ENCODE data around the gene PCDH9. TPM values are rescaled to one million over a fixed set of nuclear protein-coding genes. Genes with fewer than 3 reads are reported as not detected.

PCDH9 gene
- total and polyA plus RNA-seq, 2 of the 4 experiments (the other 2 are of a cell fraction): 2.2 to 10.2 TPM

DNA sequence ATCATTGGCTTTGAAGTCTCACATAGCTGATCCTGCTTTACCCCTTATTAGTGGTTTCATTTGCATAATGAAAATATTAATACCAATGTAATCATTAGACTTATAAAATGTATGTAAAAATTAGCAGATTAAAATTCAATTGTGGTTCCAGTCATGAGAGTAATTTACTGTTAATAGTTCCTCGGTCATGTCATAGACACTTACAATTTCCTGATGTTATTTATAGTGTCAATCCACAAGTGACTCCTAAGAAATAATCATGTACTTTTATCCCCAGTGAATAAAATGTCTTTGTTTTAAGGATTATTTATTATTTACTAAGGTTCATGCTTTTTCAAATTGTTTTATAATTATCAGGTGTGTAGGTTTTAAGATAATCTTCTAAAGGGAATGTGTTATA is 138.5 kb downstream of the PCDH9 start:
- BruUV-seq (replicated peaks): no TSS peak
- POLR2A ChIA-PET (ENCODE audit: unreplicated experiment): no interaction called here
- WGBS, 2 experiments (ENCODE audit: extremely low coverage in 2 of 2, insufficient read length in 1 of 2): no CpG with 5 or more reads among the region's 1 CpG
- in situ Hi-C loops (cut with MboI; ENCODE audit: low sequenced_read_pairs): no loop called here
- no peak overlapping the region for H3K14ac ChIP-seq (replicated peaks; ENCODE audit: low read depth, low read length)
- no peak overlapping the region for H2BK15ac ChIP-seq (ENCODE audit: low read depth, low read length)
- dilution Hi-C loops (cut with HindIII; ENCODE audit: low sequenced_read_pairs, unreplicated experiment): no loop called here
- no peak overlapping the region for H3K4me3 ChIP-seq (ENCODE audit: insufficient read depth, low read depth, low read length)
- intact Hi-C loops (cut with micrococcal nuclease): no loop called here
- no peak overlapping the region for H2AFZ ChIP-seq (replicated peaks; ENCODE audit: low read length, poor library complexity)
- H3K79me1 ChIP-seq (ENCODE audit: low read depth in 1 of 2, low read length in 2 of 2): no peaks in the 10 kb centered on the region
- H2BK20ac ChIP-seq (ENCODE audit: low read depth, low read length): no peak overlapping the region
- CTCF ChIA-PET: no interaction called here
- H4K20me1 ChIP-seq (ENCODE audit: insufficient read depth, low read length): no peaks in the 10 kb centered on the region
- H3K27me3 ChIP-seq (ENCODE audit: control insufficient read depth, insufficient read depth, low read length): no peaks in the 10 kb centered on the region
- no peak overlapping the region for H3K56ac ChIP-seq (ENCODE audit: extremely low read depth, insufficient read depth, low read length)
- H2AK9ac ChIP-seq (replicated peaks; ENCODE audit: low read depth, low read length, poor library complexity): no peak overlapping the region
- H3K18ac ChIP-seq (ENCODE audit: low read depth, low read length): no peak overlapping the region
- no peaks in the 10 kb centered on the region for H3K9me1 ChIP-seq (ENCODE audit: insufficient read depth, low read length)
- H4K8ac ChIP-seq (ENCODE audit: low read depth in 2 of 2, low read length in 2 of 2): no peak overlapping the region
- TF ChIP-seq RCOR1 (IDR thresholded peaks at IDR 0.05; ENCODE audit: insufficient replicate concordance, low read length): no peak
- no peak overlapping the region for H2BK120ac ChIP-seq (ENCODE audit: low read depth, low read length)
- no peak overlapping the region for H3K4me2 ChIP-seq (ENCODE audit: low read depth, low read length)
- H2BK5ac ChIP-seq (ENCODE audit: low read depth, low read length, poor library complexity, severe bottlenecking): no peak overlapping the region
- H3K9me3 ChIP-seq (ENCODE audit: control insufficient read depth, insufficient read depth, low read length): no peaks in the 10 kb centered on the region
- DNase-seq (no peak), ATAC-seq (ENCODE audit: low read depth) (no peak)
- no peak overlapping the region for H4K91ac ChIP-seq (ENCODE audit: insufficient read depth, low read depth, low read length)
- H2AK5ac ChIP-seq (ENCODE audit: low read depth, low read length): no peak overlapping the region
- H3K4me1 ChIP-seq (ENCODE audit: control insufficient read depth, insufficient read depth, low read length): no peaks in the 10 kb centered on the region
- no peak overlapping the region for H3K9ac ChIP-seq (ENCODE audit: low read depth, low read length)
- no peak overlapping the region for H4K5ac ChIP-seq (ENCODE audit: low read depth, low read length)
- H3K27ac ChIP-seq (ENCODE audit: insufficient read depth, low read length): no peak overlapping the region
- H3K4ac ChIP-seq (ENCODE audit: low read depth, low read length): no peak overlapping the region
- no peak overlapping the region for H3K23ac ChIP-seq (ENCODE audit: low read depth, low read length)
- no peaks in the 10 kb centered on the region for H3K36me3 ChIP-seq (ENCODE audit: control insufficient read depth, insufficient read depth, low read length)

Measured in IMR-90 (cell line).